ENCODE measurements around the gene GABBR2. TPM values are rescaled to one million over a fixed set of nuclear protein-coding genes. Genes with fewer than 3 reads are reported as not detected.

Gene GABBR2
- polyA plus RNA-seq, 1 of the 3 experiments (the other 2 are of a cell fraction) = not detected

- no peak for TF ChIP-seq SMC3 (IDR thresholded peaks at IDR 0.05; ENCODE audit: low read depth, low read length)
- TF ChIP-seq SIN3A (IDR thresholded peaks at IDR 0.05; ENCODE audit: borderline replicate concordance, low read depth, low read length) = no peak
These were observed 373.1 kb downstream of the GABBR2 start (continued) for GRCh38 chr9:98335661-98336060.

GRCh38 chr9:98334796-98335195 is 373.9 kb downstream of the GABBR2 start:
- Histone ChIP-seq H3K9me2 (no peaks in the 10 kb centered on the region), H2AFZ (ENCODE audit: low read depth) (no peak overlapping the region), H3F3A (replicated peaks; ENCODE audit: insufficient read depth) (peaks cover 5% of the 10 kb centered on the region), H3K4me3 (ENCODE audit: low read depth in 2 of 2, low read length in 1 of 2) (no peak overlapping the region), H3K79me2 (ENCODE audit: insufficient read depth) (no peaks in the 10 kb centered on the region), H3K4me1 (ENCODE audit: control insufficient read depth in 1 of 2, insufficient read depth in 2 of 2, low read depth in 1 of 2, low read length in 1 of 2) (peaks cover 0 to 20% of the 10 kb centered on the region in 2 experiments; a peak in 2 of 4 replicates), H4K20me1 (ENCODE audit: insufficient read depth) (no peaks in the 10 kb centered on the region), H3K27ac (ENCODE audit: low read depth in 2 of 2, low read length in 1 of 2) (peak overlapping the region in 1 of 2 experiments; percentile 71; a peak in 1 of 4 replicates), H3K4me2 (no peak overlapping the region), H3K9ac (no peak overlapping the region), H3K9me3 (no peaks in the 10 kb centered on the region), H3K27me3 (ENCODE audit: insufficient read depth) (no peaks in the 10 kb centered on the region), H3K36me3 (replicated peaks in 1 of 2; ENCODE audit: control insufficient read depth in 1 of 2, insufficient read depth in 2 of 2, low read length in 1 of 2) (no peaks in the 10 kb centered on the region)
- ChIA-PET POLR2A (no interaction called here), CTCF (interaction anchor here (2.2 to 2.3 kb wide), 2 partner anchors 20 to 440 kb away, joined by 5 to 18 read pairs; no protein-coding TSS in a partner anchor)
- WGBS (ENCODE audit: low lambda C conversion rate) = 89% methylated on average over 3 of the region's 3 CpGs
- DNase-seq = no peak
- no peak for TF ChIP-seq RAD21 (IDR thresholded peaks at IDR 0.05; ENCODE audit: low read length)
- TF ChIP-seq ZBTB33 (IDR thresholded peaks at IDR 0.05; ENCODE audit: borderline replicate concordance, low read depth) = no peak

GRCh38 chr9:98333703-98334582 is 374.8 kb downstream of the GABBR2 start:
- TF ChIP-seq NFIC (IDR thresholded peaks at IDR 0.05; ENCODE audit: borderline replicate concordance) (peak; percentile 82), TCF12 (IDR thresholded peaks at IDR 0.05) (peak; percentile 28; the same call in 1 of the 2 replicates), JUND (IDR thresholded peaks at IDR 0.05) (peak; percentile 47; the same call in 1 of the 2 replicates), RXRA (IDR thresholded peaks at IDR 0.05; ENCODE audit: borderline replicate concordance, low read depth) (peak; percentile 60; the same call in 1 of the 2 replicates), FOSL2 (IDR thresholded peaks at IDR 0.05; ENCODE audit: borderline replicate concordance, low read depth) (peak; percentile 67; the same call in 1 of the 2 replicates), CTCF (IDR thresholded peaks at IDR 0.05) (no peak), CHD2 (IDR thresholded peaks at IDR 0.05; ENCODE audit: low read length, partially characterized antibody) (no peak)
- Histone ChIP-seq H3K9me3 (no peaks in the 10 kb centered on the region), H3F3A (replicated peaks; ENCODE audit: insufficient read depth) (peaks cover 5% of the 10 kb centered on the region), H3K9me2 (no peaks in the 10 kb centered on the region), H3K79me2 (ENCODE audit: insufficient read depth) (no peaks in the 10 kb centered on the region), H3K4me3 (ENCODE audit: low read depth in 2 of 2, low read length in 1 of 2) (no peak overlapping the region), H3K9ac (peak overlapping the region; percentile 34; the same call in 1 of the 2 replicates), H3K27me3 (ENCODE audit: insufficient read depth) (no peaks in the 10 kb centered on the region), H3K36me3 (replicated peaks in 1 of 2; ENCODE audit: control insufficient read depth in 1 of 2, insufficient read depth in 2 of 2, low read length in 1 of 2) (no peaks in the 10 kb centered on the region), H3K4me1 (ENCODE audit: control insufficient read depth in 1 of 2, insufficient read depth in 2 of 2, low read depth in 1 of 2, low read length in 1 of 2) (peaks cover 0 to 20% of the 10 kb centered on the region in 2 experiments; a peak in 2 of 4 replicates), H4K20me1 (ENCODE audit: insufficient read depth) (no peaks in the 10 kb centered on the region), H3K4me2 (peak overlapping the region; percentile 51; the same call in 1 of the 2 replicates), H3K27ac (ENCODE audit: low read depth in 2 of 2, low read length in 1 of 2) (peak overlapping the region in 1 of 2 experiments; percentile 71; a peak in 2 of 4 replicates), H2AFZ (ENCODE audit: low read depth) (no peak overlapping the region)
- ChIA-PET POLR2A (no interaction called here), CTCF (interaction anchor here (1.8 to 2.3 kb wide), 3 partner anchors 19 to 443 kb away, joined by 5 to 18 read pairs (median 8); no protein-coding TSS in a partner anchor)
- no peak for DNase-seq
- 56% methylated on average over 5 of the region's 5 CpGs for WGBS (ENCODE audit: low lambda C conversion rate)
